NT2/D1 (cell line): ENCODE measurements around the gene NTM.

Source experiments
- DNase-seq: peaks from one replicate; pipeline ENCODE4 v3.0.0-alpha.2; 2011; ENCODE audit warnings: low read depth, low spot score
- H3K27me3 ChIP-seq: 2 replicates; pipeline ENCODE4 v1.6.0; 2011; ENCODE audit warnings: mild to moderate bottlenecking; ENCODE audit not compliant: insufficient read length, insufficient read depth
- H3K36me3 ChIP-seq: 2 replicates; pipeline ENCODE4 v1.6.1; 2011; ENCODE audit warnings: mild to moderate bottlenecking, low read length, mixed read lengths; ENCODE audit not compliant: insufficient read depth, insufficient read length
- H3K4me1 ChIP-seq: 2 replicates; pipeline ENCODE4 v1.5.1; 2011; ENCODE audit not compliant: insufficient read depth, insufficient read length
- H3K4me3 ChIP-seq: 2 replicates; pipeline ENCODE4 v1.5.1; 2011; ENCODE audit warnings: low read depth; ENCODE audit not compliant: insufficient read length
- H3K9ac ChIP-seq: 2 replicates; pipeline ENCODE4 v1.6.0; 2011; ENCODE audit warnings: low read depth; ENCODE audit not compliant: insufficient read length
- H3K9me3 ChIP-seq: 2 replicates; pipeline ENCODE4 v1.5.1; 2011; ENCODE audit warnings: mild to moderate bottlenecking, low read length; ENCODE audit not compliant: insufficient read depth
- SUZ12 ChIP-seq: IDR thresholded peaks from 2 replicates; pipeline ENCODE4 v1.6.1; 2011; ENCODE audit not compliant: insufficient read length, insufficient read depth; ENCODE audit errors: extremely low read depth
- YY1 ChIP-seq: IDR thresholded peaks from 2 replicates; pipeline ENCODE4 v1.6.1; 2011; ENCODE audit not compliant: insufficient read length, insufficient read depth
- ZNF274 ChIP-seq: IDR thresholded peaks from 2 replicates; pipeline ENCODE4 v1.6.1; 2011; ENCODE audit warnings: mild to moderate bottlenecking, low read depth, low read length

The NTM gene

DNA sequence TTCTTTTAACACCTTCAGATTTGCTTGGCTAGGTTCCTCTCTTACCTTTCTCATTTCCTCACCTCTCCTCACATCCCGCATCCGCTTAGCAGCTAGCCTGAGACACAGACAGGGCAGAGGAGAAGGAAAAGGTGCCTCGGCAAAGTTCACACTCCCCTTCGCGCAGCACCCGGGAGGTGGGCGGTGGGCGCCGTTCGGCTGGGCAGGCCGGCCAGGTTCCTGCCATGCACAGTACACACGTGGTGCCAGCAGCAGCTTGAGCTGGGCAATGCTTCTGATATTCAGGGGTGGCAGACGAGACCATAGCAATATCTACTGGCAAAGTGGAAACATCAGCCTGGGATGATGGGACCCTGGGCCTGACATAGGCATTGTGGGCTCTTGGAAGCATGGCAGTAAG is 3.3 kb downstream of the NTM start:
- Histone ChIP-seq H3K4me1 (peaks cover 11% of the 10 kb centered on the region), H3K4me3 (no peak overlapping the region), H3K9me3 (no peaks in the 10 kb centered on the region), H3K36me3 (no peaks in the 10 kb centered on the region), H3K9ac (no peak overlapping the region), H3K27me3 (peaks cover 4% of the 10 kb centered on the region)
- no peak for DNase-seq
- TF ChIP-seq ZNF274, result no peak
- TF ChIP-seq SUZ12, result no peak
- TF ChIP-seq YY1, result no peak

GRCh38 chr11:131375421-131375820 is 5.0 kb downstream of the NTM start:
- Histone ChIP-seq H3K9me3 (no peaks in the 10 kb centered on the region), H3K27me3 (peaks cover 2% of the 10 kb centered on the region), H3K4me1 (peaks cover 11% of the 10 kb centered on the region), H3K36me3 (no peaks in the 10 kb centered on the region), H3K4me3 (no peak overlapping the region), H3K9ac (no peak overlapping the region)
- no peak for DNase-seq
- no peak for TF ChIP-seq ZNF274

GRCh38 chr11:131375915-131376314 is 5.5 kb downstream of the NTM start:
- no peak for DNase-seq
- Histone ChIP-seq H3K27me3 (no peaks in the 10 kb centered on the region), H3K4me1 (peaks cover 11% of the 10 kb centered on the region), H3K9ac (no peak overlapping the region), H3K36me3 (no peaks in the 10 kb centered on the region), H3K9me3 (no peaks in the 10 kb centered on the region), H3K4me3 (no peak overlapping the region)
- TF ChIP-seq SUZ12 (no peak), YY1 (no peak), ZNF274 (no peak)

GRCh38 chr11:131378931-131379330 is 8.5 kb downstream of the NTM start:
- Histone ChIP-seq H3K9ac (no peak overlapping the region), H3K4me1 (peaks cover 2% of the 10 kb centered on the region), H3K4me3 (no peak overlapping the region), H3K9me3 (no peaks in the 10 kb centered on the region), H3K36me3 (no peaks in the 10 kb centered on the region), H3K27me3 (no peaks in the 10 kb centered on the region)
- no peak for DNase-seq
- TF ChIP-seq ZNF274 (no peak), SUZ12 (no peak), YY1 (no peak)

- Histone ChIP-seq H3K9me3 (no peaks in the 10 kb centered on the region), H3K36me3 (no peaks in the 10 kb centered on the region), H3K4me3 (no peak overlapping the region), H3K4me1 (no peaks in the 10 kb centered on the region), H3K27me3 (no peaks in the 10 kb centered on the region), H3K9ac (no peak overlapping the region)
- TF ChIP-seq YY1 (no peak), SUZ12 (no peak), ZNF274 (no peak)
- no peak for DNase-seq
Measured at GRCh38 chr11:131385763-131386390, 15.5 kb downstream of the NTM start.

DNA sequence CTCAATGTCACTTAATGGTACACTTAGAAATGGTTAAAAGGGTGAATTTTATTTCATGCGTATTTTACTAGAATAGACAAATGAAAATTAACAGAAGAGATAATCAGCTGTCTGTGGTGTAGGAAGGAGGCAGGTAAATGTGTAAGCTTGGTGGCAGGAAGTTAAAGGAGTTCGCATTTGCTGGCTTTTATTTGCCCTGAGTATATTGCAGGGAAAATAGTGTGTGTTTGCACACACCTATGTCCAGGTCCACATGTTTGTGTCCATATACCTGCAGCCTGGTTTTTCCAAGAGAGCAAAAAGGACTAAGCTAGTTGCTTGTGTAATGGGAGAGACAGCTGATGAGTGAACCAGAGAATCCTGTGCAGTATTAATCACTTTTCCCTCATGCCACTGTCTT is 16.0 kb downstream of the NTM start:
- Histone ChIP-seq H3K36me3 (no peaks in the 10 kb centered on the region), H3K9ac (no peak overlapping the region), H3K27me3 (no peaks in the 10 kb centered on the region), H3K9me3 (no peaks in the 10 kb centered on the region), H3K4me3 (no peak overlapping the region), H3K4me1 (no peaks in the 10 kb centered on the region)
- DNase-seq, result no peak
- TF ChIP-seq YY1 (no peak), SUZ12 (no peak), ZNF274 (no peak)

DNA sequence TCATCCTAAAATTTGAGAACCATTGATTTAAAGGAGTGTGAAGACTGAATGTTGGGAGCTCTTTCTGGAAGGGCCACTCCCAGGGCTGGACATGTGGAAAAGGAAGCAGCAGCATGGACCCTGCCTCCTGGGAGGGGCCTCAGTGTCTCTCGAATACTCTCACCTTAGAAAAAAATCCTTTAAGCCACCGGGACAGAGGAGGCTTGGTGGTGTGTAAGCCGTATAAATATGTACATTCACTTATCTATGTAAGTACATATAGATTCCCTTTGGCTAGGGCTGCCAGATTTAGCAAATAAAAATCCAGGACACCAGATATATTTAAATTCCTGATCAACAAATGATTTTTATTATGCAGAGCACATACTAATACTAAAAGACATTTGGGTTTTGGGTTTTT is 17.6 kb downstream of the NTM start:
- H3K27me3 ChIP-seq, result no peaks in the 10 kb centered on the region
- DNase-seq, result no peak
- H3K9me3 ChIP-seq, result no peaks in the 10 kb centered on the region
- no peaks in the 10 kb centered on the region for H3K36me3 ChIP-seq
- TF ChIP-seq SUZ12 (no peak), ZNF274 (no peak), YY1 (no peak)
- H3K4me1 ChIP-seq, result no peaks in the 10 kb centered on the region
- H3K4me3 ChIP-seq, result no peak overlapping the region
- no peak overlapping the region for H3K9ac ChIP-seq

GRCh38 chr11:131389582-131389981 is 19.2 kb downstream of the NTM start:
- Histone ChIP-seq H3K4me3 (no peak overlapping the region), H3K4me1 (no peaks in the 10 kb centered on the region), H3K9me3 (no peaks in the 10 kb centered on the region), H3K9ac (no peak overlapping the region), H3K27me3 (no peaks in the 10 kb centered on the region), H3K36me3 (no peaks in the 10 kb centered on the region)
- no peak for DNase-seq
- TF ChIP-seq YY1, result no peak
- no peak for TF ChIP-seq SUZ12
- no peak for TF ChIP-seq ZNF274
